H1 (cell line): Measurements from ENCODE around the gene PEAK3.

Source experiments
- ATF2 ChIP-seq: IDR thresholded peaks from 2 replicates; pipeline ENCODE4 v1.6.1; 2012; ENCODE audit warnings: low read length, inconsistent platforms
- MAFK ChIP-seq: IDR thresholded peaks from 2 replicates; pipeline ENCODE4 v1.6.1; 2012; ENCODE audit warnings: low read depth, mild to moderate bottlenecking, improper control_type of control experiment, low read length
- POLR2A ChIP-seq, 2 experiments: IDR thresholded peaks; 1 replicate in 1 of 2; 2 replicates in 1 of 2; pipeline ENCODE4 v1.6.1; 2011; ENCODE audit warnings: low read depth in 2 of 2, low read length in 2 of 2, mild to moderate bottlenecking in 2 of 2; ENCODE audit errors: control extremely low read depth in 1 of 2
- TF ChIP-seq, protein P1 (sequence below), 3 experiments: IDR thresholded peaks; 1 replicate in 2 of 3; 2 replicates in 1 of 3; pipeline versions ENCODE4 v1.5.1 to v1.6.1; 2011; ENCODE audit warnings: low read length in 3 of 3, mild to moderate bottlenecking in 3 of 3, inconsistent platforms in 2 of 3, low read depth in 1 of 3, moderate library complexity in 1 of 3; ENCODE audit not compliant: insufficient read depth in 1 of 3; ENCODE audit errors: control extremely low read depth in 1 of 3

DNA sequence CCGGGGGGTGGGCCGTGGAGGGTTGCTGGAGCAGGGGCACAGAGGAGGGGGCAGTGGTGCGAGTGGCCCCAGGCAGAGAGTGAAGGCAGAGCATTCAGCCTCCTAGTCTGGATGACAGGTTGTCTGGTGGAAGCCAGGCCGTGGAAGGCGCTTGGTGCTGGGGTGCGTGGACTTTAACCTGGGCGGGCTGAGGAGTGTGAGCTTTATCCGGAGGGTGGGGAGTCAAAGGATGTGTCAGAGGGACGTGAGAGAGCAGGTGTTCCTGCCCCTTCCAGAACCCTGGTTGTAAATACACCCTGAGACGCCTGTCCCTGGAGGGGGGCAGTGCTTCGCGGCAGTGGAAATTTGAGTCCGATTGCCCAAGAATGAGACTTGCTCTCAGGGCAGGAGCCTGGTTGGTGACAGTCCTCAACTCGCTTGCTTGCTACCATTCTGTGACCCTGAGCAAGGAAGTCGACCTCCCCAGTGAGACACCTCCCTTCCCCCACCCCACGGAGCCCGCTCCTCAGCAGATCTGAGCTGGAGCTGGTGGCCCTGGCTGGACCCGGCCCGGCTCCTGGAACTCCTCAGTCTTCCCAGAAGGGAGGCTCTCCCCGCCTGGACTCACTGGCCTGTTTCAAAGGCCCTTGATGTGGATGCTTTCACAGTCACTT is 48.8 kb upstream of the PEAK3 start:
- TF ChIP-seq, protein P1, sequence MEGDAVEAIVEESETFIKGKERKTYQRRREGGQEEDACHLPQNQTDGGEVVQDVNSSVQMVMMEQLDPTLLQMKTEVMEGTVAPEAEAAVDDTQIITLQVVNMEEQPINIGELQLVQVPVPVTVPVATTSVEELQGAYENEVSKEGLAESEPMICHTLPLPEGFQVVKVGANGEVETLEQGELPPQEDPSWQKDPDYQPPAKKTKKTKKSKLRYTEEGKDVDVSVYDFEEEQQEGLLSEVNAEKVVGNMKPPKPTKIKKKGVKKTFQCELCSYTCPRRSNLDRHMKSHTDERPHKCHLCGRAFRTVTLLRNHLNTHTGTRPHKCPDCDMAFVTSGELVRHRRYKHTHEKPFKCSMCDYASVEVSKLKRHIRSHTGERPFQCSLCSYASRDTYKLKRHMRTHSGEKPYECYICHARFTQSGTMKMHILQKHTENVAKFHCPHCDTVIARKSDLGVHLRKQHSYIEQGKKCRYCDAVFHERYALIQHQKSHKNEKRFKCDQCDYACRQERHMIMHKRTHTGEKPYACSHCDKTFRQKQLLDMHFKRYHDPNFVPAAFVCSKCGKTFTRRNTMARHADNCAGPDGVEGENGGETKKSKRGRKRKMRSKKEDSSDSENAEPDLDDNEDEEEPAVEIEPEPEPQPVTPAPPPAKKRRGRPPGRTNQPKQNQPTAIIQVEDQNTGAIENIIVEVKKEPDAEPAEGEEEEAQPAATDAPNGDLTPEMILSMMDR (IDR thresholded peaks at IDR 0.05; ENCODE audit: control extremely low read depth in 1 of 3, insufficient read depth in 1 of 3, low read depth in 1 of 3, low read length in 3 of 3) = no peak
- TF ChIP-seq MAFK (no peak), POLR2A (IDR thresholded peaks at IDR 0.05; ENCODE audit: control extremely low read depth in 1 of 2, low read depth in 2 of 2, low read length in 2 of 2) (no peak), ATF2 (no peak)
